GM21786 (cell line): ENCODE results near the gene PTPN18.

Source experiments
- ATAC-seq: cut with Tn5 transposase; IDR thresholded peaks from one replicate; pipeline ENCODE4 v1.9.1; 2021; ENCODE audit not compliant: unreplicated experiment

Gene PTPN18

GRCh38 chr2:130363479-130363878, 7.6 kb downstream of the PTPN18 start:
- ATAC-seq = no peak

GRCh38 chr2:130365075-130365474, 9.2 kb downstream of the PTPN18 start:
- no peak for ATAC-seq

- no peak for ATAC-seq
Observed at GRCh38 chr2:130365963-130366362, 10.1 kb downstream of the PTPN18 start.

- ATAC-seq = no peak
Observed at GRCh38 chr2:130366720-130367119, 10.9 kb downstream of the PTPN18 start.

- ATAC-seq = no peak
Observed at GRCh38 chr2:130368786-130369185, 12.9 kb downstream of the PTPN18 start.

GRCh38 chr2:130369311-130369964, 13.6 kb downstream of the PTPN18 start:
- ATAC-seq = no peak

GRCh38 chr2:130369965-130370341, 14.1 kb downstream of the PTPN18 start:
- ATAC-seq = no peak

GRCh38 chr2:130370490-130370889, 14.6 kb downstream of the PTPN18 start:
- no peak for ATAC-seq

GRCh38 chr2:130371723-130372054, 15.8 kb downstream of the PTPN18 start:
- peak; percentile 25 for ATAC-seq

- peak; percentile 63 for ATAC-seq
Observed at GRCh38 chr2:130372055-130372832, 16.4 kb downstream of the PTPN18 start.

- no peak for ATAC-seq
Observed at GRCh38 chr2:130372833-130373807, 17.3 kb downstream of the PTPN18 start.

GRCh38 chr2:130373808-130374365, 18.0 kb downstream of the PTPN18 start:
- ATAC-seq = no peak

- ATAC-seq = no peak
Observed at GRCh38 chr2:130374587-130375290, 18.9 kb downstream of the PTPN18 start.

- ATAC-seq = no peak
Observed at GRCh38 chr2:130375291-130376266, 19.7 kb downstream of the PTPN18 start.

GRCh38 chr2:130376433-130377293, 20.8 kb downstream of the PTPN18 start:
- peak; percentile 57 for ATAC-seq

- ATAC-seq = no peak
Observed at GRCh38 chr2:130377491-130377890, 21.6 kb downstream of the PTPN18 start.

- no peak for ATAC-seq
Observed at GRCh38 chr2:130378206-130378897, 22.5 kb downstream of the PTPN18 start.

GRCh38 chr2:130378898-130379214, 23.0 kb downstream of the PTPN18 start:
- ATAC-seq = no peak
